ENCODE data around the gene SYS1. TPM values are rescaled to one million over a fixed set of nuclear protein-coding genes. Genes with fewer than 3 reads are reported as not detected.

The SYS1 gene
- total and polyA plus RNA-seq, 2 donors (not counting 1 experiment from before 2014, with no cell fraction given) = 25.3 to 57.7 TPM

DNA sequence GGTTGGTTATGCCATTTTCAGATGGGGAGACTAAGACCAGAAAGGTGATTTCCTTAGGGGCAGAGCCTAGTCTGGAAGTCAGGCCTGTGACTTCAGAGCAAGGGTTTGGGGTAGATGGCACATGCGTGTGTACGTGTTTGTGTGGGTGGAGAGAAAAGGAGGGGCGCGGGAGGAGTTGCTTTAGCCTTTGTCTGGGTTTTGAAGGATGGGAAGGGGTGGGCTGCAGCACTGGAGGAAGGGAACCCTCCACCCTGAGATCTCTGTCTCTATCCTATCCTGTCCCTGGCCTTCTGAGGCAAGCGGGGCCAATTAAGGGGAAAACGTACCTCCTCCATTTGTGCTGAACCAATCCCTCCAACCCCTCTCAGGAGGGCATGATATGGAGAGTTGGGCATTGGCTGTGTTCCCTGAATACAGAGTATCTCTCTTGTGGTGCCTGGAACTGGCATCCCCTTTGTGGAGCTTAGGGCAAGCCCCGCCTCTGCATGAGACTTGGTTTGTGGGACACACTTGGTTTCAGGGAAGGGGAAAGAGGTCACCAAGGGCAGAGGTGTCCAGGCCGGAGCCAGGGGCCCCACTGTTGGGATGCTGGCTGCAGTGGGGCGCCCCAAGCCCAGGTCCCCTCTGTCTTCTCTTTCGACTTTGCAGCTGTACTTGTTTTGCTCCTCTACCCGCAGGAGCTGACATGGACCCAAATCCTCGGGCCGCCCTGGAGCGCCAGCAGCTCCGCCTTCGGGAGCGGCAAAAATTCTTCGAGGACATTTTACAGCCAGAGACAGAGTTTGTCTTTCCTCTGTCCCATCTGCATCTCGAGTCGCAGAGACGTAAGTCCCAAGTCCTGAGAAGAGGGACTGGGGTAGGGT is 45.1 kb downstream of the SYS1 start, which contains the start of gene DBNDD2:
Gene DBNDD2 (plus strand): TSS at position 507 of the 863 bp plus-strand sequence. CDS start 179 bp downstream, at position 686.
- Histone ChIP-seq H3K9ac (ENCODE audit: low read length) (peak within 1 kb of the TSS; percentile 77), H3K4me1 (ENCODE audit: control insufficient read depth in 2 of 2, insufficient read depth in 2 of 2, low read length in 2 of 2) (peaks cover 17 to 33% of the 10 kb centered on the region in 2 donors), H3K4me3 (ENCODE audit: control extremely low read depth in 1 of 5, extremely low read depth in 1 of 5, insufficient read depth in 1 of 5, low read depth in 2 of 5, low read length in 4 of 5) (peak within 1 kb of the TSS in 4 of 5 experiments; percentile 54 to 70 (median 68)), H3K27ac (ENCODE audit: low read length in 2 of 2) (peak within 1 kb of the TSS in 1 of 2 donors; percentile 35), H3K4me2 (replicated peaks; ENCODE audit: low read depth, low read length, poor library complexity, severe bottlenecking) (peak within 1 kb of the TSS; percentile 99), H3K79me2 (ENCODE audit: control insufficient read depth, insufficient read depth, low read length) (no peaks in the 10 kb centered on the region), H3K27me3 (replicated peaks in 1 of 4; ENCODE audit: control extremely low read depth in 1 of 4, control insufficient read depth in 3 of 4, insufficient read depth in 4 of 4, low read length in 3 of 4) (no peaks in the 10 kb centered on the region), H3K9me3 (ENCODE audit: control extremely low read depth in 1 of 3, control insufficient read depth in 2 of 3, insufficient read depth in 1 of 3, low read length in 2 of 3) (no peaks in the 10 kb centered on the region), H2AFZ (ENCODE audit: insufficient read depth, low read depth, low read length, poor library complexity, severe bottlenecking) (peak within 1 kb of the TSS; percentile 56), H4K20me1 (ENCODE audit: control insufficient read depth, insufficient read depth, low read length, poor library complexity, severe bottlenecking) (no peaks in the 10 kb centered on the region), H3K36me3 (replicated peaks in 1 of 2; ENCODE audit: control extremely low read depth in 1 of 2, control insufficient read depth in 1 of 2, extremely low read depth in 1 of 2, insufficient read depth in 2 of 2, low read length in 1 of 2) (no peaks in the 10 kb centered on the region)
- Mint-ChIP-seq H3K4me1 (peaks cover 30% of the 10 kb centered on the region), H3K9me3 (ENCODE audit: insufficient read depth) (no peaks in the 10 kb centered on the region), H3K4me3 (peak within 1 kb of the TSS; percentile 83), H3K27ac (peak within 1 kb of the TSS; percentile 50), H3K27me3 (peaks cover 6% of the 10 kb centered on the region)
- intact Hi-C loops (cut with micrococcal nuclease) = loop anchor here (2.0 kb wide), 1 partner anchor 29 kb away; no protein-coding TSS in a partner anchor
- 96% methylated on average over 16 of the region's 21 CpGs for WGBS (ENCODE audit: insufficient coverage)
- ChIA-PET CTCF (interaction anchor here (0.7 to 5.1 kb wide), 6 partner anchors 29 to 41 kb away, joined by 3 to 22 read pairs (median 5); no protein-coding TSS in a partner anchor), POLR2A (interaction anchor here (0.6 to 2.4 kb wide), 2 partner anchors 8 to 35 kb away, joined by 3 to 7 read pairs; partner anchors contain the start of gene PIGT)
- no peak for TF ChIP-seq EZH2 (IDR thresholded peaks at IDR 0.05; ENCODE audit: borderline replicate concordance, insufficient read depth, low read depth, low read length, poor library complexity, severe bottlenecking)
- TF ChIP-seq, protein P1, sequence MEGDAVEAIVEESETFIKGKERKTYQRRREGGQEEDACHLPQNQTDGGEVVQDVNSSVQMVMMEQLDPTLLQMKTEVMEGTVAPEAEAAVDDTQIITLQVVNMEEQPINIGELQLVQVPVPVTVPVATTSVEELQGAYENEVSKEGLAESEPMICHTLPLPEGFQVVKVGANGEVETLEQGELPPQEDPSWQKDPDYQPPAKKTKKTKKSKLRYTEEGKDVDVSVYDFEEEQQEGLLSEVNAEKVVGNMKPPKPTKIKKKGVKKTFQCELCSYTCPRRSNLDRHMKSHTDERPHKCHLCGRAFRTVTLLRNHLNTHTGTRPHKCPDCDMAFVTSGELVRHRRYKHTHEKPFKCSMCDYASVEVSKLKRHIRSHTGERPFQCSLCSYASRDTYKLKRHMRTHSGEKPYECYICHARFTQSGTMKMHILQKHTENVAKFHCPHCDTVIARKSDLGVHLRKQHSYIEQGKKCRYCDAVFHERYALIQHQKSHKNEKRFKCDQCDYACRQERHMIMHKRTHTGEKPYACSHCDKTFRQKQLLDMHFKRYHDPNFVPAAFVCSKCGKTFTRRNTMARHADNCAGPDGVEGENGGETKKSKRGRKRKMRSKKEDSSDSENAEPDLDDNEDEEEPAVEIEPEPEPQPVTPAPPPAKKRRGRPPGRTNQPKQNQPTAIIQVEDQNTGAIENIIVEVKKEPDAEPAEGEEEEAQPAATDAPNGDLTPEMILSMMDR (IDR thresholded peaks at IDR 0.05) = no peak
- DNase-seq = peak; percentile 44
- ATAC-seq (ENCODE audit: low read depth) = no peak

Data from B cell (primary cell).